MCF 10A (cell line): Measurements from ENCODE around the gene HPCAL1. TPM values are rescaled to one million over a fixed set of nuclear protein-coding genes. Genes with fewer than 3 reads are reported as not detected.
A peak's percentile ranks its signal among the peaks of the same experiment; 100 is the strongest.

Experiments used
- BruUV-seq: library from RNA; stranded (reverse); fragments of 400-500 nt; replicated peaks from 2 replicates; lab custom pipeline; 2021; lab: Mats Ljungman, UMichigan
- CTCF ChIA-PET: fragments of 300-600 bp; sonication (Branson Sonifier 250); formaldehyde crosslinking; extraction: SDS; loops from one replicate; lab custom pipeline; 2021; ENCODE audit warnings: antibody characterized with exemption, inconsistent platforms; lab: Yijun Ruan, JAX
- POLR2A ChIA-PET: fragments of 300-600, 350-650 bp; sonication (Branson Sonifier 250); formaldehyde crosslinking; extraction: SDS; loops from one replicate; lab custom pipeline; 2020; ENCODE audit warnings: antibody characterized with exemption, inconsistent platforms; lab: Yijun Ruan, JAX
- DNase-seq: peaks from one replicate; pipeline ENCODE4 v3.0.0-alpha.2; 2018; ENCODE audit not compliant: unreplicated experiment
- H3K27ac Mint-ChIP-seq: one replicate; pipeline ENCODE4 v1.8.0; 2022; ENCODE audit warnings: mild to moderate bottlenecking, low read depth, mixed read lengths; ENCODE audit not compliant: unreplicated experiment
- H3K27me3 Mint-ChIP-seq: one replicate; pipeline ENCODE4 v1.8.0; 2022; ENCODE audit warnings: mixed read lengths; ENCODE audit not compliant: insufficient read depth, unreplicated experiment
- H3K36me3 Mint-ChIP-seq: one replicate; pipeline ENCODE4 v1.8.0; 2022; ENCODE audit warnings: mild to moderate bottlenecking, moderate library complexity, mixed read lengths; ENCODE audit not compliant: insufficient read depth, unreplicated experiment
- H3K4me1 Mint-ChIP-seq: one replicate; pipeline ENCODE4 v1.8.0; 2022; ENCODE audit warnings: mixed read lengths; ENCODE audit not compliant: insufficient read depth, unreplicated experiment
- H3K4me3 Mint-ChIP-seq: one replicate; pipeline ENCODE4 v1.8.0; 2022; ENCODE audit warnings: mild to moderate bottlenecking, moderate library complexity, mixed read lengths; ENCODE audit not compliant: unreplicated experiment
- H3K9me3 Mint-ChIP-seq: one replicate; pipeline ENCODE4 v1.8.0; 2022; ENCODE audit warnings: mixed read lengths; ENCODE audit not compliant: unreplicated experiment
- intact Hi-C: fragments of 100-400 bp; cut with micrococcal nuclease; formaldehyde crosslinking; loops from 2 replicates; pipeline ENCODE4 v1.14.1; 2022
- total RNA-seq: library from RNA; stranded (reverse); gene quantifications from 2 replicates; pipeline ENCODE4 v1.2.3, GENCODE V29; 2022
- TF ChIP-seq, protein P1 (sequence below): fragments of 200-600 bp; IDR thresholded peaks from one replicate; pipeline ENCODE4 v1.8.0; 2022; ENCODE audit warnings: antibody characterized with exemption, mild to moderate bottlenecking; ENCODE audit not compliant: unreplicated experiment

The HPCAL1 gene
- total RNA-seq, 1 experiment from 2014 or later, result 144 TPM

GRCh38 chr2:10345126-10345525 lies 42.4 kb downstream of the HPCAL1 start:
- Mint-ChIP-seq H3K4me1 (peaks cover 33% of the 10 kb centered on the region), H3K27me3 (no peaks in the 10 kb centered on the region), H3K4me3 (no peak overlapping the region), H3K36me3 (no peaks in the 10 kb centered on the region), H3K27ac (peak overlapping the region; percentile 20), H3K9me3 (no peaks in the 10 kb centered on the region)
- intact Hi-C loops, result no loop called here
- no TSS peak for BruUV-seq
- DNase-seq, result no peak
- CTCF ChIA-PET, result interaction anchor here (0.6 kb wide), 1 partner anchor 221 kb away, joined by 3 read pairs; no protein-coding TSS in a partner anchor
- TF ChIP-seq, protein P1, sequence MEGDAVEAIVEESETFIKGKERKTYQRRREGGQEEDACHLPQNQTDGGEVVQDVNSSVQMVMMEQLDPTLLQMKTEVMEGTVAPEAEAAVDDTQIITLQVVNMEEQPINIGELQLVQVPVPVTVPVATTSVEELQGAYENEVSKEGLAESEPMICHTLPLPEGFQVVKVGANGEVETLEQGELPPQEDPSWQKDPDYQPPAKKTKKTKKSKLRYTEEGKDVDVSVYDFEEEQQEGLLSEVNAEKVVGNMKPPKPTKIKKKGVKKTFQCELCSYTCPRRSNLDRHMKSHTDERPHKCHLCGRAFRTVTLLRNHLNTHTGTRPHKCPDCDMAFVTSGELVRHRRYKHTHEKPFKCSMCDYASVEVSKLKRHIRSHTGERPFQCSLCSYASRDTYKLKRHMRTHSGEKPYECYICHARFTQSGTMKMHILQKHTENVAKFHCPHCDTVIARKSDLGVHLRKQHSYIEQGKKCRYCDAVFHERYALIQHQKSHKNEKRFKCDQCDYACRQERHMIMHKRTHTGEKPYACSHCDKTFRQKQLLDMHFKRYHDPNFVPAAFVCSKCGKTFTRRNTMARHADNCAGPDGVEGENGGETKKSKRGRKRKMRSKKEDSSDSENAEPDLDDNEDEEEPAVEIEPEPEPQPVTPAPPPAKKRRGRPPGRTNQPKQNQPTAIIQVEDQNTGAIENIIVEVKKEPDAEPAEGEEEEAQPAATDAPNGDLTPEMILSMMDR, result no peak
- POLR2A ChIA-PET, result no interaction called here

DNA sequence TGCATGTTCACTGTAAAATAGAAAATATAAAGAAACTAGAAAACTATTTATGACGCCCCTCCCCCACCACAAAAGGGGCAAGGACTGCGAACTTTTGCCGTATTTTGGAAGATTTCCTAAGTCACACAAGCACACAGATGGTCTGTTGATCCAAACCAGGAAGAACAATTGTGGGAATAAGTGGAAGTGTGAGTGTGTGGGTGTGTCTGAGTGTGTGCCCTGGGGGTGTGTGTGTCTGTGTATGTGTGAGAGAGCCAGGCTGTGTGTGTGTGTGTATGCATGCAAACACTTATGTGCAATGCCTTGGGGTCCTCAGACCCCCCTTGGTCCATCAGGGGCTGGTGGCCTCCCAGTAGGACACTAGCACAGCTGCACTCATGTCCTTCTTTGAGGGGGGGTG lies 43.1 kb downstream of the HPCAL1 start:
- POLR2A ChIA-PET, result interaction anchor here (0.6 kb wide), 1 partner anchor 32 kb away, joined by 3 read pairs; no protein-coding TSS in a partner anchor
- CTCF ChIA-PET, result interaction anchor here (0.6 kb wide), 1 partner anchor 221 kb away, joined by 3 read pairs; no protein-coding TSS in a partner anchor
- no TSS peak for BruUV-seq
- Mint-ChIP-seq H3K27me3 (no peaks in the 10 kb centered on the region), H3K27ac (no peak overlapping the region), H3K36me3 (no peaks in the 10 kb centered on the region), H3K4me3 (no peak overlapping the region), H3K4me1 (peaks cover 33% of the 10 kb centered on the region), H3K9me3 (no peaks in the 10 kb centered on the region)
- TF ChIP-seq, protein P1, result no peak
- no peak for DNase-seq
- intact Hi-C loops, result no loop called here

DNA sequence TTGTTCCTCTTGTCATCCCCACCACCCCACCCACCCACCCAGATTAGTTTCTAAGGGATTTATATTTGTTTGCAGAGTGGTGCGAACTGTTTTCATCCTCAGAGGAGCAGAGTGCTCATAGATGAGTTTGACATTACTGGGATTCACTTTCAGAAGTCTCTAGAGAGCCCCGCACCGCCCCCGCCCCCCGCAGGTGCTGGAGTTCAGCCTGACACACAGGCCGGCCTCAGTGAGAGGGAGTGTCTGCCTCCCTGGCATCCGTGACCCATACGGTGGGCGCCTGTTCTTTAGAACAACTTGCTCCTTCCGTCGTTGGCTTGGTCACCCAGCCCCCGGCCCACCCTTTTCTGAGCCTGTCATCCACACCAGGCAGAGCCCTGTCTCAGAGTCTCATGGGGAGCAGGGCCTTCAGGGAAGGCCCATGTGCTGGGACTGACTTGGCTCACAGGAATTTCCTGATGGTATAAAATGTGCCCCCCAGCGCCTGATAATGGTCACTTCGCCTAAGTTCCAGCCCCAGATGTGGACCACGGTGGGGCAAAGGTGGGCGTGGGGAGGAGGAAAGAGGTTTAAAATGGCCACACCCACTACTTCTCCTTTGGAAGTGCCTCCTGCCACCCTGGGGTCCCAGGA lies 44.3 kb downstream of the HPCAL1 start:
- intact Hi-C loops, result no loop called here
- ChIA-PET CTCF (no interaction called here), POLR2A (interaction anchor here (0.9 kb wide), 1 partner anchor 15 kb away, joined by 3 read pairs; no protein-coding TSS in a partner anchor)
- BruUV-seq, result no TSS peak
- H3K4me3 Mint-ChIP-seq, result no peak overlapping the region
- TF ChIP-seq, protein P1, result no peak
- peaks cover 40% of the 10 kb centered on the region for H3K4me1 Mint-ChIP-seq
- H3K27ac Mint-ChIP-seq, result no peak overlapping the region
- H3K36me3 Mint-ChIP-seq, result no peaks in the 10 kb centered on the region
- no peaks in the 10 kb centered on the region for H3K27me3 Mint-ChIP-seq
- DNase-seq, result no peak
- H3K9me3 Mint-ChIP-seq, result no peaks in the 10 kb centered on the region

- DNase-seq, result no peak
- CTCF ChIA-PET, result no interaction called here
- no TSS peak for BruUV-seq
- Mint-ChIP-seq H3K9me3 (no peaks in the 10 kb centered on the region), H3K4me3 (no peak overlapping the region), H3K27me3 (no peaks in the 10 kb centered on the region), H3K27ac (no peak overlapping the region), H3K36me3 (peaks cover 5% of the 10 kb centered on the region), H3K4me1 (peaks cover 45% of the 10 kb centered on the region)
- TF ChIP-seq, protein P1, result no peak
- POLR2A ChIA-PET, result interaction anchor here (0.9 kb wide), 1 partner anchor 15 kb away, joined by 3 read pairs; no protein-coding TSS in a partner anchor
- intact Hi-C loops, result no loop called here
These were observed 44.9 kb downstream of the HPCAL1 start for GRCh38 chr2:10347562-10347948.
